ENCODE results near the gene SMOC1. TPM values are rescaled to one million over a fixed set of nuclear protein-coding genes. Genes with fewer than 3 reads are reported as not detected.
A peak's percentile ranks its signal among the peaks of the same experiment; 100 is the strongest.

Gene SMOC1
- 10.1 and 10.9 TPM in 2 replicates for total RNA-seq
- long read RNA-seq = 0 reads

- Mint-ChIP-seq H3K4me3 (ENCODE audit: low read depth) (peak within 1 kb of the TSS; percentile 79), H3K36me3 (ENCODE audit: insufficient read depth) (peaks cover 1% of the 10 kb centered on the region), H3K9me3 (ENCODE audit: low read depth) (peaks cover 3% of the 10 kb centered on the region), H3K27me3 (peaks cover 34% of the 10 kb centered on the region), H3K4me1 (ENCODE audit: low read depth) (peaks cover 15% of the 10 kb centered on the region), H3K27ac (peak within 1 kb of the TSS; percentile 36)
- no peak for TF ChIP-seq CTCF (IDR thresholded peaks at IDR 0.05; ENCODE audit: unreplicated experiment)
- DNase-seq (ENCODE audit: low spot score, unreplicated experiment) = peak; percentile 78
Measured at GRCh38 chr14:69879175-69880043, at the start of gene SMOC1. SMOC1 (plus strand) TSS chr14:69879416; CDS start chr14:69879679, 263 bp downstream.

- no peak for DNase-seq (ENCODE audit: low spot score, unreplicated experiment)
- no peaks in the 10 kb centered on the region for H3K27me3 Mint-ChIP-seq
- no peak overlapping the region for H3K4me3 Mint-ChIP-seq (ENCODE audit: low read depth)
- H3K36me3 Mint-ChIP-seq (ENCODE audit: insufficient read depth) = no peaks in the 10 kb centered on the region
- no peak overlapping the region for H3K27ac Mint-ChIP-seq
- no peaks in the 10 kb centered on the region for H3K9me3 Mint-ChIP-seq (ENCODE audit: low read depth)
- H3K4me1 Mint-ChIP-seq (ENCODE audit: low read depth) = peaks cover 4% of the 10 kb centered on the region
- no peak for TF ChIP-seq CTCF (IDR thresholded peaks at IDR 0.05; ENCODE audit: unreplicated experiment)
Measured at GRCh38 chr14:69838881-69839416, 40.3 kb upstream of the SMOC1 start.

GRCh38 chr14:69839661-69840060, 39.6 kb upstream of the SMOC1 start:
- Mint-ChIP-seq H3K27me3 (no peaks in the 10 kb centered on the region), H3K9me3 (ENCODE audit: low read depth) (no peaks in the 10 kb centered on the region), H3K4me1 (ENCODE audit: low read depth) (peaks cover 4% of the 10 kb centered on the region), H3K4me3 (ENCODE audit: low read depth) (no peak overlapping the region), H3K27ac (no peak overlapping the region), H3K36me3 (ENCODE audit: insufficient read depth) (no peaks in the 10 kb centered on the region)
- DNase-seq (ENCODE audit: low spot score, unreplicated experiment) = no peak
- TF ChIP-seq CTCF (IDR thresholded peaks at IDR 0.05; ENCODE audit: unreplicated experiment) = no peak

GRCh38 chr14:69841656-69842055, 37.6 kb upstream of the SMOC1 start:
- no peak for DNase-seq (ENCODE audit: low spot score, unreplicated experiment)
- peaks cover 9% of the 10 kb centered on the region for H3K4me1 Mint-ChIP-seq (ENCODE audit: low read depth)
- no peak overlapping the region for H3K4me3 Mint-ChIP-seq (ENCODE audit: low read depth)
- H3K27me3 Mint-ChIP-seq = no peaks in the 10 kb centered on the region
- no peak for TF ChIP-seq CTCF (IDR thresholded peaks at IDR 0.05; ENCODE audit: unreplicated experiment)
- H3K9me3 Mint-ChIP-seq (ENCODE audit: low read depth) = no peaks in the 10 kb centered on the region
- no peaks in the 10 kb centered on the region for H3K36me3 Mint-ChIP-seq (ENCODE audit: insufficient read depth)
- no peak overlapping the region for H3K27ac Mint-ChIP-seq

GRCh38 chr14:69842686-69843420, 36.4 kb upstream of the SMOC1 start:
- H3K9me3 Mint-ChIP-seq (ENCODE audit: low read depth) = no peaks in the 10 kb centered on the region
- peaks cover 11% of the 10 kb centered on the region for H3K4me1 Mint-ChIP-seq (ENCODE audit: low read depth)
- no peaks in the 10 kb centered on the region for H3K27me3 Mint-ChIP-seq
- peak; percentile 38 for DNase-seq (ENCODE audit: low spot score, unreplicated experiment)
- H3K4me3 Mint-ChIP-seq (ENCODE audit: low read depth) = no peak overlapping the region
- no peaks in the 10 kb centered on the region for H3K36me3 Mint-ChIP-seq (ENCODE audit: insufficient read depth)
- no peak for TF ChIP-seq CTCF (IDR thresholded peaks at IDR 0.05; ENCODE audit: unreplicated experiment)
- H3K27ac Mint-ChIP-seq = no peak overlapping the region

Measured in progenitor cell of endocrine pancreas (in vitro differentiated cells).